Ascending aorta (tissue), 2 donors: Measurements from ENCODE around the gene NUP43. TPM values are rescaled to one million over a fixed set of nuclear protein-coding genes. Genes with fewer than 3 reads are reported as not detected.

Experiments used
- DNase-seq, 2 donors: peaks; one replicate each; pipeline ENCODE4 v3.0.0-alpha.2; 2019; ENCODE audit warnings: low spot score in 2 of 2
- H3K27ac ChIP-seq, 2 donors: fragments of 200-600 bp; sonication (generic); one replicate each; pipeline ENCODE4 v1.5.1; 2016 to 2017; ENCODE audit warnings: mild to moderate bottlenecking in 1 of 2
- H3K27me3 ChIP-seq: fragments of 200-600 bp; sonication (generic); one replicate; pipeline ENCODE4 v1.5.1; 2017
- H3K36me3 ChIP-seq, 2 donors: fragments of 200-600 bp; sonication (generic); one replicate each; pipeline ENCODE4 v1.5.1; 2016
- H3K4me1 ChIP-seq, 2 donors: fragments of 200-600 bp; sonication (generic); one replicate each; pipeline ENCODE4 v1.5.1; 2016 to 2017; ENCODE audit warnings: mild to moderate bottlenecking in 1 of 2
- H3K4me3 ChIP-seq, 2 donors: fragments of 200-600 bp; sonication (generic); one replicate each; pipeline ENCODE4 v1.5.1; 2016 to 2017; ENCODE audit warnings: mild to moderate bottlenecking in 1 of 2
- H3K9me3 ChIP-seq, 2 donors: fragments of 200-600 bp; sonication (generic); one replicate each; pipeline ENCODE4 v1.5.1; 2016
- CTCF ChIP-seq, 3 experiments: fragments of 200-600 bp in 2 of 3; fragments of 450-650 bp in 1 of 3; sonication (generic) in 2 of 3; IDR thresholded peaks; one replicate each; pipeline ENCODE4 v1.5.1; 2016 to 2019; ENCODE audit warnings: antibody characterized with exemption in 3 of 3, mild to moderate bottlenecking in 1 of 3, moderate library complexity in 1 of 3
- intact Hi-C: fragments of 100-400 bp; cut with DNase I; formaldehyde crosslinking; loops from one replicate; pipeline ENCODE4 v1.15.1; 2023
- total RNA-seq: library from RNA; depleted of rRNA; stranded (reverse); fragments of >200 nt; gene quantifications from one replicate; pipeline ENCODE4 v1.1.0, GENCODE V29; 2016

The NUP43 gene
- total RNA-seq, 1 donor from 2014 or later, result 2.9 TPM

- intact Hi-C loops, result no loop called here
- no peak for DNase-seq
- no peaks in the 10 kb centered on the region for H3K4me1 ChIP-seq
- H3K27me3 ChIP-seq, result no peaks in the 10 kb centered on the region
- H3K9me3 ChIP-seq, result no peaks in the 10 kb centered on the region
- peak; percentile 36 to 60 (median 39) for TF ChIP-seq CTCF (IDR thresholded peaks at IDR 0.05)
- H3K4me3 ChIP-seq, result no peak overlapping the region
- H3K27ac ChIP-seq, result no peak overlapping the region
- H3K36me3 ChIP-seq, result peaks cover 13 to 24% of the 10 kb centered on the region in 2 donors
Observed at GRCh38 chr6:149723771-149724417, 22.4 kb downstream of the NUP43 start.

GRCh38 chr6:149723262-149723661 lies 23.1 kb downstream of the NUP43 start:
- H3K9me3 ChIP-seq, result no peaks in the 10 kb centered on the region
- no peak for DNase-seq
- H3K4me1 ChIP-seq, result no peaks in the 10 kb centered on the region
- no peak overlapping the region for H3K27ac ChIP-seq
- intact Hi-C loops, result no loop called here
- H3K4me3 ChIP-seq, result no peak overlapping the region
- H3K27me3 ChIP-seq, result no peaks in the 10 kb centered on the region
- H3K36me3 ChIP-seq, result peaks cover 6 to 20% of the 10 kb centered on the region in 2 donors
- no peak for TF ChIP-seq CTCF (IDR thresholded peaks at IDR 0.05)

- no peak for DNase-seq
- no peak overlapping the region for H3K27ac ChIP-seq
- no peak for TF ChIP-seq CTCF (IDR thresholded peaks at IDR 0.05)
- no peaks in the 10 kb centered on the region for H3K9me3 ChIP-seq
- intact Hi-C loops, result loop anchor here (5.0 kb wide), 2 partner anchors 152 to 172 kb away; partner anchors contain the start of genes GINM1 and PPIL4
- H3K4me3 ChIP-seq, result no peak overlapping the region
- no peaks in the 10 kb centered on the region for H3K27me3 ChIP-seq
- peaks cover 0 to under 1% of the 10 kb centered on the region in 2 donors for H3K36me3 ChIP-seq
- peaks cover 4 to 18% of the 10 kb centered on the region in 2 donors for H3K4me1 ChIP-seq
Observed at GRCh38 chr6:149719531-149719930, 26.8 kb downstream of the NUP43 start.

- no peak for TF ChIP-seq CTCF (IDR thresholded peaks at IDR 0.05)
Observed at GRCh38 chr6:149717588-149718458, 28.5 kb downstream of the NUP43 start, which contains the start of gene LATS1. Gene LATS1, minus strand, starts transcription at chr6:149718101. Its CDS starts 15,975 bp downstream, at chr6:149702126.

GRCh38 chr6:149717255-149717587 lies 29.1 kb downstream of the NUP43 start:
- Histone ChIP-seq H3K9me3 (no peaks in the 10 kb centered on the region), H3K4me1 (peaks cover 4 to 20% of the 10 kb centered on the region in 2 donors), H3K36me3 (no peaks in the 10 kb centered on the region), H3K27me3 (no peaks in the 10 kb centered on the region), H3K4me3 (peak overlapping the region; percentile 97), H3K27ac (peak overlapping the region; percentile 100)
- intact Hi-C loops, result loop anchor here (2.0 to 5.0 kb wide), 3 partner anchors 68 to 170 kb away; partner anchors contain the start of genes GINM1, KATNA1 and PPIL4
- no peak for TF ChIP-seq CTCF (IDR thresholded peaks at IDR 0.05)
- DNase-seq, result no peak

More at GRCh38 chr6:149717588-149718458, 28.5 kb downstream of the NUP43 start, which contains the start of gene LATS1:
- H3K4me3 ChIP-seq, result peak within 1 kb of the TSS; percentile 97
- no peaks in the 10 kb centered on the region for H3K27me3 ChIP-seq
- H3K4me1 ChIP-seq, result peaks cover 4 to 20% of the 10 kb centered on the region in 2 donors
- intact Hi-C loops, result loop anchor here (1.0 to 5.0 kb wide), 4 partner anchors 28 to 171 kb away; partner anchors contain the start of genes GINM1, KATNA1, NUP43 and PPIL4
- no peaks in the 10 kb centered on the region for H3K36me3 ChIP-seq
- H3K27ac ChIP-seq, result peak within 1 kb of the TSS; percentile 100
- no peaks in the 10 kb centered on the region for H3K9me3 ChIP-seq
- DNase-seq, result peak; percentile 57 to 93
